Posterior cingulate gyrus (tissue), 11 donors: ENCODE measurements around the gene RBMS3.
"Not testable (repeated sequence)": the region's sequence is repeated elsewhere in the genome, so short reads cannot be mapped to it uniquely, and the experiment has no call there.

Experiments
- DNase-seq, 10 donors: peaks; one replicate each; pipeline versions ENCODE4 v3.0.0 to v3.0.0-alpha.2; 2020 to 2021; ENCODE audit warnings: mixed read lengths in 3 of 10
- intact Hi-C: fragments of 100-400 bp; cut with DNase I; formaldehyde crosslinking; loops from one replicate; pipeline ENCODE4 v1.15.1; 2023

The RBMS3 gene

GRCh38 chr3:29466442-29466841, 185.6 kb downstream of the RBMS3 start:
- DNase-seq: no peak
- intact Hi-C loops: no loop called here

DNA sequence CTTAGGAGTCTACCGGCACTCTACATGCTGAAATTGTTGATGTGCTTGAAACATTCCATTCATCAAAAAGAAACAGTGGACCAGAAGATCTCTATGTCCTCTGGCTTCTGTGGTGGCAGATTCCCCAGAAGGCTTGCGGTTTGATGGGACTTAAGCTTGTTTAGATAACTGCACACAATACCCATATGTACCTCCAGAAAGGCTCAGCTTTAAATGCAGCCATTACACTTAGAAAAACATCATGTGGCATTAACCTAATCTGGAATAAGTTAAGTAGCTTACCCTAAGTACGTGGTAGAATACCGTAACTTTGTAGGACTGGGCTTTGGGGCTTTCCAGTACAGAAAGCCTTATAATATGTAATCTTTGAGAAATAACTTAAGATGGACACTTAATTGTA, 187.3 kb downstream of the RBMS3 start:
- DNase-seq: no peak
- intact Hi-C loops: no loop called here

DNA sequence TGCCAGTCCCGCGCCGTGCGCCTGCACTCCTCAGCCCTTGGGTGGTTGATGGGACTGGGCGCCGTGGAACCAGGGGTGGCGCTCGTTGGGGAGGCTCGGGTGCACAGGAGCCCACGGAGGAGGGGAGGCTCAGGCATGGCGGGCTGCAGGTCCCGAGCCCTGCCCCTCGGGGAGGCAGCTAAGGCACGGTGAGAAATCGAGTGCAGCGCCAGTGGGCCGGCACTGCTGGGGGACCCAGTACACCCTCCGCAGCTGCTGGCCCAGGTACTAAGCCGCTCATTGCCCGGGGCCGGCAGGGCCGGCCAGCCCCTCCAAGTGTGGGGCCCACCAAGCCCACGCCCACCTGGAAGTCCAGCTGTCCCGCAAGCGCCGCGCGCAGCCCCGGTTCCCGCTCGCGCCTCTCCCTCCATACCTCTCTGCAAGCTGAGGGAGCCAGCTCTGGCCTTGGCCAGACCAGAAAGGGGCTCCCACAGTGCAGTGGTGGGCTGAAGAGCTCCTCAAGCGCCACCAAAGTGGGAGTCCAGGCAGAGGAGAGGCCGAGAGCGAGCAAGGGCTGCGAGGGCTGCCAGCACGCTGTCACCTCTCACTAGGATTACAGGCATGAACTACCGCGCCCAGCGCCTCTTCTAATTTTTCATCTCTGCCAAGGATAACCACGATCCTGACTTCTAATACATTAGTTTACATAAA, 192.8 kb downstream of the RBMS3 start:
- intact Hi-C loops: not testable (repeated sequence)
- DNase-seq: peak in 3 of 10 donors; percentile 54 to 82 (median 62)

GRCh38 chr3:29475305-29475840, 194.5 kb downstream of the RBMS3 start:
- DNase-seq: no peak
- intact Hi-C loops: no loop called here

DNA sequence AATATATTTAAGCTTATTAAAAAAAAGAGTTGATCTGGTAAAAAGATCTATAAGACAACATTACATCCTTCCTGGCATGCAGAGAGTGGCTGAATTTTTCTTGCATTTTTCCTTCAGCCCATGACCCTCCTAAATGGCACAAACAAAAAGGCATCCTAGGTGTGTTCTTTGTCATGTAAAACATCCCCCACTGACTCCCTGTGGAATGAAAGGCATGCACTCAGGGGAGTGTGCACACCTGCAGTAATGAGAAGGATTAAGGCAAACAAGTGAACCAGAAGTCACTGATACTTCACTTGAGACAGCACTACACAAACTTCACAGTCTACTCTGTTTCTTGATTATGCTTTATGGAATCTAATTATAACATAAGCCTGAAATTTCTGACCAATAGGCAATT, 195.0 kb downstream of the RBMS3 start:
- DNase-seq: no peak

DNA sequence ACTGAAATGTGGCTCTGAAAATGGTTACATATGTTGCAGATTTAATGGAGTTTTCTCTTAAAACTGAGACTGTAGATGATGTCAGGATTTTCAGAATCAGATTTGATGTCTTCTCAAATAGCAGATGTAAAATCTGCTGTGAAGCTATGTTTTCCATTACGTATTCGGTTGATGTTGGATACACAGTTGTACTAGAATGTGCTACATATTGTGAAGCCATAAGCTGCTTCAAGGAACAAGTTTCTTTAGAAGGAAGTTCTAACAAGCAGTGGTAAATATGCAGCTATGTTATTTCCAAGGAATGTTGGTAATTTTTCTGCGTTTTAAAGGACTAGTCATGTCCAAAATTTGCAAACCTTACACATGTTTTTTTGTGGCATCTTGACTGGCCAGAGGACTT, 197.7 kb downstream of the RBMS3 start:
- intact Hi-C loops: no loop called here
- DNase-seq: no peak

More for the DNA sequence above, 195.0 kb downstream of the RBMS3 start:
- intact Hi-C loops: no loop called here

GRCh38 chr3:29481249-29481648, 200.4 kb downstream of the RBMS3 start:
- DNase-seq: no peak
- intact Hi-C loops: no loop called here

GRCh38 chr3:29481969-29482767, 201.3 kb downstream of the RBMS3 start:
- intact Hi-C loops: no loop called here
- no peak for DNase-seq

DNA sequence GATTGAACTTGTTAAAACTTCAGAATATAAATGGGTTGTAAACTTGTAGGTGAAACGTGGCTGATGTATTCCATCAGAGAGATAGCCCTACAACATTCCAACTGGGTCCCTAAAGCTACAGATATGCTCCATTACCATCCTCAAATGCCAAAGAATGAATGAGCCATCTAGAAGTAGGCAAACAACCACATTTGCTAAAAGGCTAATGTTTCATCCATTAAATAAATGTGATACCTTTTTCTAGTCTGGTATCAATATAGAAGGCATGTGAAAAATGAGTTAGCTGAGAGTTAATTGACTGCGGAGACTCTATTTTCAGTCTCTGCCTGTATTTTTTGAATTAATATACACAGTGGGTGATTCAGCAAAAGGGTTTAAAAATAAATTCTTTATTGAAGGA, 203.8 kb downstream of the RBMS3 start:
- no peak for DNase-seq
- intact Hi-C loops: no loop called here

GRCh38 chr3:29486096-29486495, 205.2 kb downstream of the RBMS3 start:
- no peak for DNase-seq
- intact Hi-C loops: no loop called here

DNA sequence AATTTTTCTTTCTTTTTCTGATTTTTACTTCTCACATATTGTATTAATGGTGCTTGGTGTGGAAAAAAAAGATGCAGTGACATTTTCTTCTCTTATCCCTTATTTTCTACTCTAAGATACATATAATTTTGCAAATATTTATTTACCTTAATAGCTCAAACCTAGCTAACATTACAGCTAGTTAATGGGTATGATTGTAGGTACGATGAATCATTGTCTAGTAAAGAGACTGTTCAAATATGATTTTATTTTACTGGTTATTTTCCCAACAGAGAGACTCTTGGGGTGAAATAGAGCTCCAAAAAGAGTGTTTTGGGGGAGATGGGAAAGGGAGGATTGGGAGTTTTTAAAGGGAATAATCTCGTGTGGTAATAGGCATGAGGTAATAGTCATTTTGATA, 206.0 kb downstream of the RBMS3 start:
- intact Hi-C loops: no loop called here
- DNase-seq: no peak

GRCh38 chr3:29488922-29489321, 208.1 kb downstream of the RBMS3 start:
- DNase-seq: no peak

GRCh38 chr3:29493109-29493508, 212.2 kb downstream of the RBMS3 start:
- intact Hi-C loops: no loop called here
- DNase-seq: no peak

More at GRCh38 chr3:29488922-29489321, 208.1 kb downstream of the RBMS3 start:
- intact Hi-C loops: no loop called here

- DNase-seq: no peak
- intact Hi-C loops: no loop called here
Observed at GRCh38 chr3:29494305-29495036, 213.6 kb downstream of the RBMS3 start.

DNA sequence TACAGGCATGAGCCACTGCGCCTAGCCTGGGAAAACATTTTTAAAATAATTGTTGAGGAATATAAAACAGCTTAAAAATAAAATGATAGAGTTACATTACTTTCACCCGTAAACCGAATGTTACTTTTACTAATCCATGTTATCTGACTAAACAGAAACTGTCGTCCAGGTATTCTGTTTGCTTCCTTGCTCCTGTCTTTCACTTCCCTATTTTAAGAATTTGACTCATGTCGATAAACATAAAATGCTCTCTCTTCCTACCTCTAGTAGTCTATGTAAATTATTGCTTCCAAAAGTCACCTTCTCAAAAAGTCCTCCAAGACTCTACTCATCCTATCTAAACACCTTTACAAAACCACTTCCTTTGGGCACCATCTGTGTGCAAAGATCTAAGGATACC, 216.4 kb downstream of the RBMS3 start:
- intact Hi-C loops: no loop called here
- DNase-seq: no peak

DNA sequence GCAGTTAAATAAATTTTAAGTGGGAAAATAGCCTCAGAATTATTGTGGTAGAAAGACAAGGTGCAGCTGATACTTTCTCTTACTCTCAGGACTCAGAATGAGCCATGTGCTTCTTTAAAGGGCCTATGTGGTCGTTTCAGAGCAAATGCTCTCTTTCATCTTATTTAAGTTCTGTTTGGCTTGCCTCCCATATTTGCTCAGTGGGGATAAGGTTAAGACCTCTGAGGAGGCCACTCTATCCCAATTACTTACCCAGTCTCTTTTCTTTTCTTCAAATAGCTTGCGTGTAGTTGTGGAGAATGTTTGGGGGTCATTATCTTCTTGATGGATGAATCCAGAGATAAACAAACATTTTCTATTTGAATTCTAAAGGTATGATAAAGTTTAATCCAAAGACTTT, 221.9 kb downstream of the RBMS3 start:
- DNase-seq: no peak
- intact Hi-C loops: no loop called here

- intact Hi-C loops: no loop called here
- DNase-seq: no peak
Observed at GRCh38 chr3:29503314-29503713, 222.4 kb downstream of the RBMS3 start.

GRCh38 chr3:29503958-29504357, 223.1 kb downstream of the RBMS3 start:
- DNase-seq: no peak
- intact Hi-C loops: no loop called here

DNA sequence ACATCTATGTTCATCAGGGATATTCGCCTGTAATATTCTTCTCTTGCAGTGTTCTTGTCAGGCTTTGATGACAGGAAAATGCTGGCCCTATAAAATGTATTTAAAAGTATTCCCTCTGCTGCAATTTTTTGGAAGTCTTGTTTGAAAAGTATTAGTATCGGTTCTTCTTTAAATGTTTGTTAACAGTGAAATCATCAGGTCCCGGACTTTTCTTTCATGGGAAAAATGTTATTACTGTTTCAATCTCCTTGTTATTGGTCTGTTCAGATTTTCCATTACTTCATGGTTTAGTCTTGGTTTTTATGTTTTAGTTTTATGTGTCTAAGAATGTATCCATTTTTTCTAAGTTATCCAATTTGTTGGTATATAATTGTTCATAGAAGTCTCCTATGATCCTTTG, 225.6 kb downstream of the RBMS3 start:
- intact Hi-C loops: no loop called here
- no peak for DNase-seq

DNA sequence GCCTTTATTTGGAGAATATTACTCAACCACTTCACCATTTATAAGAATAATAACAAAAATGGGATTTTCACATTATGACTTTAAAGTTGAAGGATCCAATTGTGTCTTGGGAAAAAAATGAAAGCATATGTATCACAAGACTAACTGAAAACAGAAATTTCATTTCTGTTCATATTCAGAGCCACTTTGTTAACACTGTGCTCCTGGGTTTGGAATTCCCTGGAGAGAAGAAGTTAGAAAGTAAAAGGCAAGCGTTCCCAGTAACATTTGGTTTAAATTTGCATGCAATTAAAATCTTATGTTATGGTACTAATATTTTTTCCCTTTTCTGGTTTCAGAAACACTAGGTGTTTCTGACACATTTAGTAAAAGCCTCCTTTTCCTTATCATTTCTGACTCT, 230.8 kb downstream of the RBMS3 start:
- no peak for DNase-seq
- intact Hi-C loops: no loop called here

DNA sequence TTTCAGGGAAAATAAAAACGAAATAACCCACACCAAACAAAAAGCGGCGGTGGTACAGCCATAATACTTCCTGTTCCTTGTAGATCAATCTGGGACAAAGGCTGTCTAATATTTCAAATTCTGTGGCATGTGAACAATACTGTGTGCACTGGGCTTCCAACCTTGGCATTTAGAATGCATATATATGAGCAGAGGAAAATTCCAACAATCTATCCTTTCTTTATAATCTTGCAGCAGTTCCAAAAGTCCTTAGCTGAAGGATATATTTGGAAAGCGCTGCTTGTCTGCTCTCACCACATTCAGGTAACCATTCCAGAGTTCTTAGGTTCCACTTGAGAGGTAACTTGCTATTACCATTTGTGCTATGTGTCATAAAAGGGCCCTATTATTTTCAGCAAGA, 231.8 kb downstream of the RBMS3 start:
- no peak for DNase-seq
- intact Hi-C loops: no loop called here
